ENCODE measurements around the gene SOHLH1.

The SOHLH1 gene

GRCh38 chr9:135718616-135719015 is 19.3 kb upstream of the SOHLH1 start:
- no peak for TF ChIP-seq USF1 (IDR thresholded peaks at IDR 0.05)
- no peak for TF ChIP-seq RAD21 (IDR thresholded peaks at IDR 0.05; ENCODE audit: low read depth)
- no peak for TF ChIP-seq TEAD4 (IDR thresholded peaks at IDR 0.05)
- no peak for TF ChIP-seq TCF12 (IDR thresholded peaks at IDR 0.05; ENCODE audit: low read depth)
- no peak for TF ChIP-seq FOXM1 (IDR thresholded peaks at IDR 0.05; ENCODE audit: borderline replicate concordance, low read depth)
- no peak for TF ChIP-seq CEBPB (IDR thresholded peaks at IDR 0.05)
- TF ChIP-seq YY1 (IDR thresholded peaks at IDR 0.05; ENCODE audit: low read depth), result no peak
- TF ChIP-seq ZBTB7A (IDR thresholded peaks at IDR 0.05; ENCODE audit: low read depth), result no peak
- no peak for TF ChIP-seq EGR1 (IDR thresholded peaks at IDR 0.05)
- TF ChIP-seq NFIC (IDR thresholded peaks at IDR 0.05), result no peak
- TF ChIP-seq TAF1 (IDR thresholded peaks at IDR 0.05; ENCODE audit: low read depth), result no peak
- no peak for TF ChIP-seq REST (IDR thresholded peaks at IDR 0.05; ENCODE audit: low read depth)
- no peak for TF ChIP-seq MAX (IDR thresholded peaks at IDR 0.05)
- no peak for TF ChIP-seq CREB1 (IDR thresholded peaks at IDR 0.05; ENCODE audit: low read depth)

GRCh38 chr9:135717410-135717809 is 18.1 kb upstream of the SOHLH1 start:
- TF ChIP-seq REST (IDR thresholded peaks at IDR 0.05; ENCODE audit: low read depth) (no peak), FOXM1 (IDR thresholded peaks at IDR 0.05; ENCODE audit: borderline replicate concordance, low read depth) (no peak), NFIC (IDR thresholded peaks at IDR 0.05) (no peak), CEBPB (IDR thresholded peaks at IDR 0.05) (no peak), USF1 (IDR thresholded peaks at IDR 0.05) (no peak), MAX (IDR thresholded peaks at IDR 0.05) (no peak), YY1 (IDR thresholded peaks at IDR 0.05; ENCODE audit: low read depth) (no peak), TCF12 (IDR thresholded peaks at IDR 0.05; ENCODE audit: low read depth) (no peak), EP300 (IDR thresholded peaks at IDR 0.05; ENCODE audit: borderline replicate concordance) (no peak), TAF1 (IDR thresholded peaks at IDR 0.05; ENCODE audit: low read depth) (no peak), RAD21 (IDR thresholded peaks at IDR 0.05; ENCODE audit: low read depth) (no peak), CREB1 (IDR thresholded peaks at IDR 0.05; ENCODE audit: low read depth) (no peak)

GRCh38 chr9:135716045-135716444 is 16.8 kb upstream of the SOHLH1 start:
- TF ChIP-seq EGR1 (IDR thresholded peaks at IDR 0.05) (no peak), ZBTB7A (IDR thresholded peaks at IDR 0.05; ENCODE audit: low read depth) (no peak), CREB1 (IDR thresholded peaks at IDR 0.05; ENCODE audit: low read depth) (no peak), FOXM1 (IDR thresholded peaks at IDR 0.05; ENCODE audit: borderline replicate concordance, low read depth) (no peak), USF1 (IDR thresholded peaks at IDR 0.05) (no peak), TEAD4 (IDR thresholded peaks at IDR 0.05) (no peak), RAD21 (IDR thresholded peaks at IDR 0.05; ENCODE audit: low read depth) (no peak), REST (IDR thresholded peaks at IDR 0.05; ENCODE audit: low read depth) (peak; percentile 35; the same call in 1 of the 2 replicates)

- TF ChIP-seq ZBTB7A (IDR thresholded peaks at IDR 0.05; ENCODE audit: low read depth) (no peak), RAD21 (IDR thresholded peaks at IDR 0.05; ENCODE audit: low read depth) (no peak), CREB1 (IDR thresholded peaks at IDR 0.05; ENCODE audit: low read depth) (no peak), EP300 (IDR thresholded peaks at IDR 0.05; ENCODE audit: borderline replicate concordance) (no peak), FOXM1 (IDR thresholded peaks at IDR 0.05; ENCODE audit: borderline replicate concordance, low read depth) (no peak), USF1 (IDR thresholded peaks at IDR 0.05) (no peak), MAX (IDR thresholded peaks at IDR 0.05) (no peak), YY1 (IDR thresholded peaks at IDR 0.05; ENCODE audit: low read depth) (no peak), EGR1 (IDR thresholded peaks at IDR 0.05) (no peak), REST (IDR thresholded peaks at IDR 0.05; ENCODE audit: low read depth) (no peak), TEAD4 (IDR thresholded peaks at IDR 0.05) (no peak), TAF1 (IDR thresholded peaks at IDR 0.05; ENCODE audit: low read depth) (no peak), NFIC (IDR thresholded peaks at IDR 0.05) (no peak), CEBPB (IDR thresholded peaks at IDR 0.05) (no peak), TCF12 (IDR thresholded peaks at IDR 0.05; ENCODE audit: low read depth) (no peak)
Measured at GRCh38 chr9:135715056-135715595, 15.8 kb upstream of the SOHLH1 start.
